ENCODE data around the gene RNF11.

The RNF11 gene

GRCh38 chr1:51294566-51295184 lies 58.6 kb downstream of the RNF11 start:
- TF ChIP-seq CSRNP3 (CRISPR knock-in tag; IDR thresholded peaks at IDR 0.05) (no peak), RARB (CRISPR knock-in tag; IDR thresholded peaks at IDR 0.05) (no peak), BACH2 (CRISPR knock-in tag; IDR thresholded peaks at IDR 0.05; ENCODE audit: borderline replicate concordance) (no peak), SNAI2 (CRISPR knock-in tag; IDR thresholded peaks at IDR 0.05) (no peak), GLIS3 (CRISPR knock-in tag; IDR thresholded peaks at IDR 0.05) (no peak), TSHZ2 (CRISPR knock-in tag; IDR thresholded peaks at IDR 0.05) (no peak), PPARA (CRISPR knock-in tag; IDR thresholded peaks at IDR 0.05; ENCODE audit: borderline replicate concordance) (no peak), ISL1 (CRISPR knock-in tag; IDR thresholded peaks at IDR 0.05) (no peak), POU6F1 (CRISPR knock-in tag; IDR thresholded peaks at IDR 0.05; ENCODE audit: borderline replicate concordance, low read depth) (no peak), TOX (CRISPR knock-in tag; IDR thresholded peaks at IDR 0.05; ENCODE audit: borderline replicate concordance) (no peak), TCF4 (CRISPR knock-in tag; IDR thresholded peaks at IDR 0.05; ENCODE audit: borderline replicate concordance) (no peak), ZFP3 (CRISPR knock-in tag; IDR thresholded peaks at IDR 0.05) (no peak), ZFP30 (CRISPR knock-in tag; IDR thresholded peaks at IDR 0.05) (no peak), CREB5 (CRISPR knock-in tag; IDR thresholded peaks at IDR 0.05; ENCODE audit: low read depth) (no peak), ZNF70 (CRISPR knock-in tag; IDR thresholded peaks at IDR 0.05) (no peak), ARNTL (CRISPR knock-in tag; IDR thresholded peaks at IDR 0.05; ENCODE audit: borderline replicate concordance, low read depth) (no peak), ZNF8 (CRISPR knock-in tag; IDR thresholded peaks at IDR 0.05) (no peak)
- ATAC-seq: no peak

GRCh38 chr1:51295926-51296325 lies 59.9 kb downstream of the RNF11 start:
- TF ChIP-seq BACH2 (CRISPR knock-in tag; IDR thresholded peaks at IDR 0.05; ENCODE audit: borderline replicate concordance): no peak
- no peak for TF ChIP-seq ZFP30 (CRISPR knock-in tag; IDR thresholded peaks at IDR 0.05)
- no peak for TF ChIP-seq PATZ1 (CRISPR knock-in tag; IDR thresholded peaks at IDR 0.05; ENCODE audit: borderline replicate concordance)
- no peak for TF ChIP-seq ESRRG (CRISPR knock-in tag; IDR thresholded peaks at IDR 0.05)
- ATAC-seq: no peak

GRCh38 chr1:51296383-51297357 lies 60.6 kb downstream of the RNF11 start:
- TF ChIP-seq ISL1 (CRISPR knock-in tag; IDR thresholded peaks at IDR 0.05): no peak
- TF ChIP-seq TCF4 (CRISPR knock-in tag; IDR thresholded peaks at IDR 0.05; ENCODE audit: borderline replicate concordance): no peak
- no peak for TF ChIP-seq ZNF70 (CRISPR knock-in tag; IDR thresholded peaks at IDR 0.05)
- TF ChIP-seq GLIS3 (CRISPR knock-in tag; IDR thresholded peaks at IDR 0.05): no peak
- TF ChIP-seq RARB (CRISPR knock-in tag; IDR thresholded peaks at IDR 0.05): no peak
- no peak for TF ChIP-seq PATZ1 (CRISPR knock-in tag; IDR thresholded peaks at IDR 0.05; ENCODE audit: borderline replicate concordance)
- TF ChIP-seq PPARA (CRISPR knock-in tag; IDR thresholded peaks at IDR 0.05; ENCODE audit: borderline replicate concordance): no peak
- TF ChIP-seq CREB5 (CRISPR knock-in tag; IDR thresholded peaks at IDR 0.05; ENCODE audit: low read depth): no peak
- peak; percentile 91 for ATAC-seq

All from SK-N-SH treated with all-trans-retinoic acid at 6 μM for 48 hours (cell line).